ENCODE measurements around the gene CCDC51. TPM values are rescaled to one million over a fixed set of nuclear protein-coding genes. Genes with fewer than 3 reads are reported as not detected.

CCDC51 gene
- total RNA-seq, 4 donors from 2014 or later: 23.4 to 33.3 (median 29.2) TPM

DNA sequence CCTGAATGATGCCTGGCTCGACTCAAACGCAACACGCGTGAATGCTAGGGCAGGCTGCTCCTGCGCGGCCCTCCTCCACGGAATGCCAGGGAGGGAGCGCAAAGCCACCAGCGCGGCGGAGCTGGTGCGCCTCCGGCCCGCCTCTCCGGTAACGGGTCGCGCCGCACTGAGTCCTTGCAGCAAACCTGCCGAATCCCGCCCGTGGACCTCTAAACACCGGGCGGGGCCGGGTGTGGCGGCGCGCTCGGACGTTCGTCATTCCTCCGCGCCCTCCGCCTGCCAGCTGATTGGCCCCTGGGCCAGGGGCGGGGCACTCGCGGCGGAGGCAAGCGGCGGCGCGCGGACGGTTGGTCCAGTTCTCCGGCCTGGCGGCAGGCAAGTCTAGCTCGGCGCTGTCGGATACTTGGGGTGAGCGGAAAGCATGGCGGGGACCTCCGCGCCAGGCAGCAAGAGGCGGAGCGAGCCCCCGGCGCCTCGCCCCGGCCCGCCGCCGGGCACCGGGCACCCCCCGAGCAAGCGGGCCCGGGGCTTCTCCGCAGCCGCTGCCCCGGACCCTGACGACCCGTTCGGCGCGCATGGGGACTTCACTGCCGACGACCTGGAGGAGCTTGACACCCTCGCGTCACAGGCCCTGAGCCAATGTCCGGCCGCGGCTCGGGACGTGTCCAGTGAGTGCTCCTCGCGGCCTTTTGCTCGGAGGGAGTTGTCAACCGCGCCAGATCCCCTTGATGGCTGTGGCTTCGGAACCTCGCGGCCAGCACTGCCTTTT, 6.7 kb upstream of the CCDC51 start, which contains the start of gene ATRIP:
ATRIP (plus strand) TSS at position 313 of the 769 bp plus-strand sequence; CDS start at position 422, 109 bp downstream.
- WGBS, 2 donors: 0% methylated on average over 73 to 80 of the region's 91 CpGs
- peaks cover 0 to 43% (median under 1%) of the 10 kb centered on the region in 3 donors for H3K36me3 ChIP-seq
- peak within 1 kb of the TSS; percentile 79 to 97 (median 94) for H3K27ac ChIP-seq
- H3K4me3 ChIP-seq: peak within 1 kb of the TSS; percentile 67 to 96 (median 84)
- DNase-seq (ENCODE audit: low spot score in 2 of 2): peak; percentile 79 to 87
- peaks cover 0 to 37% (median 19%) of the 10 kb centered on the region in 4 donors for H3K4me1 ChIP-seq
- peak; percentile 80 to 97 for TF ChIP-seq EP300 (IDR thresholded peaks at IDR 0.05)
- peak; percentile 48 to 94 for TF ChIP-seq POLR2A (IDR thresholded peaks at IDR 0.05)
- TF ChIP-seq CTCF (IDR thresholded peaks at IDR 0.05): peak in 2 of 5 experiments; percentile 32 to 48
- no peaks in the 10 kb centered on the region for H3K27me3 ChIP-seq
- H3K9me3 ChIP-seq: no peaks in the 10 kb centered on the region

GRCh38 chr3:48446043-48446424, 6.1 kb upstream of the CCDC51 start:
- Histone ChIP-seq H3K4me1 (peaks cover 0 to 42% (median 24%) of the 10 kb centered on the region in 4 donors), H3K27me3 (no peaks in the 10 kb centered on the region), H3K36me3 (peaks cover 0 to 39% (median 0%) of the 10 kb centered on the region in 3 donors), H3K4me3 (peak overlapping the region; percentile 67 to 96 (median 84)), H3K27ac (peak overlapping the region; percentile 79 to 97 (median 94)), H3K9me3 (no peaks in the 10 kb centered on the region)
- TF ChIP-seq EP300 (IDR thresholded peaks at IDR 0.05) (no peak), CTCF (IDR thresholded peaks at IDR 0.05) (no peak), POLR2A (IDR thresholded peaks at IDR 0.05) (no peak)
- DNase-seq (ENCODE audit: low spot score in 2 of 2): no peak
- 10 to 11% methylated on average over 6 of the region's 6 CpGs for WGBS, 2 donors

- Histone ChIP-seq H3K27ac (peak overlapping the region in 3 of 4 donors; percentile 93 to 97 (median 94)), H3K36me3 (peaks cover 0 to 33% (median 0%) of the 10 kb centered on the region in 3 donors), H3K4me3 (no peak overlapping the region), H3K4me1 (peaks cover 0 to 46% (median 27%) of the 10 kb centered on the region in 4 donors), H3K9me3 (no peaks in the 10 kb centered on the region), H3K27me3 (no peaks in the 10 kb centered on the region)
- 76 to 81% methylated on average over 6 of the region's 6 CpGs for WGBS, 2 donors
- TF ChIP-seq POLR2A (IDR thresholded peaks at IDR 0.05) (no peak), EP300 (IDR thresholded peaks at IDR 0.05) (no peak), CTCF (IDR thresholded peaks at IDR 0.05) (no peak)
- no peak for DNase-seq (ENCODE audit: low spot score in 2 of 2)
Measured at GRCh38 chr3:48445277-48445882, 5.5 kb upstream of the CCDC51 start.

GRCh38 chr3:48441940-48442339, 2.0 kb upstream of the CCDC51 start:
- H3K36me3 ChIP-seq: peaks cover 0 to 33% (median 0%) of the 10 kb centered on the region in 3 donors
- H3K4me1 ChIP-seq: peaks cover 0 to 36% (median 23%) of the 10 kb centered on the region in 4 donors
- no peaks in the 10 kb centered on the region for H3K27me3 ChIP-seq
- TF ChIP-seq EP300 (IDR thresholded peaks at IDR 0.05): no peak
- TF ChIP-seq POLR2A (IDR thresholded peaks at IDR 0.05): no peak
- no peak for TF ChIP-seq CTCF (IDR thresholded peaks at IDR 0.05)
- 77 to 82% methylated on average over 6 of the region's 6 CpGs for WGBS, 2 donors
- DNase-seq (ENCODE audit: low spot score in 2 of 2): no peak
- no peaks in the 10 kb centered on the region for H3K9me3 ChIP-seq
- H3K4me3 ChIP-seq: no peak overlapping the region
- no peak overlapping the region for H3K27ac ChIP-seq

- DNase-seq (ENCODE audit: low spot score in 2 of 2): no peak
- Histone ChIP-seq H3K4me1 (peaks cover 0 to 40% (median 22%) of the 10 kb centered on the region in 4 donors), H3K36me3 (peaks cover 0 to 33% (median 0%) of the 10 kb centered on the region in 3 donors), H3K27ac (peak overlapping the region; percentile 78 to 97 (median 92)), H3K9me3 (no peaks in the 10 kb centered on the region), H3K4me3 (peak overlapping the region; percentile 78 to 91 (median 86)), H3K27me3 (no peaks in the 10 kb centered on the region)
- 0 to 1% methylated on average over 21 of the region's 21 CpGs for WGBS, 2 donors
- no peak for TF ChIP-seq CTCF (IDR thresholded peaks at IDR 0.05)
- no peak for TF ChIP-seq EP300 (IDR thresholded peaks at IDR 0.05)
- no peak for TF ChIP-seq POLR2A (IDR thresholded peaks at IDR 0.05)
Measured at GRCh38 chr3:48440590-48440958, 655 bp upstream of the CCDC51 start.

Measured in tibial nerve (tissue), 4 donors.